HCT116 (cell line): ENCODE data around the gene FDXACB1. TPM values are rescaled to one million over a fixed set of nuclear protein-coding genes. Genes with fewer than 3 reads are reported as not detected.

Experiments
- ATAC-seq: fragments of 200-7000 bp; cut with Tn5 transposase; 2 replicates; pipeline ENCODE4 v1.9.1; 2020; ENCODE audit warnings: mild to moderate bottlenecking, moderate library complexity
- BruUV-seq: library from RNA; stranded (reverse); fragments of 400-500 nt; replicated peaks from 2 replicates; lab custom pipeline; 2021; lab: Mats Ljungman, UMichigan
- CTCF ChIA-PET: fragments of 300-600 bp; sonication (Branson Sonifier 250); formaldehyde crosslinking; loops from one replicate; lab custom pipeline; 2021; ENCODE audit warnings: antibody characterized with exemption; lab: Charles Lee
- POLR2A ChIA-PET: fragments of 300-600, 350-600 bp; sonication (Branson Sonifier 250); formaldehyde crosslinking; loops from one replicate; lab custom pipeline; 2021; ENCODE audit warnings: antibody characterized with exemption; lab: Charles Lee
- RAD21 ChIA-PET, 2 experiments: fragments of 300-600 bp; sonication (Branson Sonifier 250); formaldehyde crosslinking; loops; one replicate each; lab custom pipeline; 2023; ENCODE audit warnings: low total read pairs in 2 of 2; ENCODE audit not compliant: uncharacterized antibody in 2 of 2, unreplicated experiment in 2 of 2, low non-redundant PET in 1 of 2; lab: Charles Lee
- DNase-seq: peaks from one replicate; pipeline ENCODE4 v3.0.0-alpha.2; 2010; ENCODE audit warnings: low read depth, low spot score
- H2AFZ ChIP-seq: fragments of 200-600 bp; shearing (Covaris generic), sonication (generic); 2 replicates; pipeline ENCODE4 v1.6.1; 2017; ENCODE audit warnings: low read depth, mixed run types, mixed read lengths, antibody characterized with exemption, low read length; ENCODE audit not compliant: poor library complexity, severe bottlenecking
- H3K27ac ChIP-seq: 2 replicates; pipeline ENCODE4 v1.5.1; 2012; ENCODE audit warnings: low read depth, low read length
- H3K27me3 ChIP-seq: fragments of 200-600 bp; sonication (generic); 2 replicates; pipeline ENCODE4 v1.6.1; 2016; ENCODE audit warnings: mixed run types, low read length, mixed read lengths; ENCODE audit not compliant: insufficient read depth
- H3K36me3 ChIP-seq, 2 experiments: fragments of 200-500 bp in 1 of 2; fragments of 200-600 bp in 1 of 2; sonication (Bioruptor generic) in 1 of 2; sonication (generic) in 1 of 2; 2 replicates each; pipeline versions ENCODE4 v1.5.1 to v1.6.1; 2014 to 2016; ENCODE audit warnings: low read length in 2 of 2, inconsistent platforms in 1 of 2, mixed read lengths in 1 of 2, mixed run types in 1 of 2; ENCODE audit not compliant: insufficient read depth in 2 of 2, control insufficient read depth in 1 of 2
- H3K4me1 ChIP-seq, 2 experiments: fragments of 200-600 bp in 1 of 2; sonication (generic) in 1 of 2; 2 replicates each; pipeline versions ENCODE4 v1.5.1 to v1.6.1; 2012 to 2017; ENCODE audit warnings: low read length in 2 of 2, inconsistent platforms in 1 of 2, mild to moderate bottlenecking in 1 of 2, mixed read lengths in 1 of 2, mixed run types in 1 of 2, moderate library complexity in 1 of 2; ENCODE audit not compliant: insufficient read depth in 2 of 2, control insufficient read depth in 1 of 2
- H3K4me2 ChIP-seq: fragments of 200-600 bp; sonication (generic); 2 replicates; pipeline ENCODE4 v1.6.1; 2017; ENCODE audit warnings: mixed run types, low read length, mixed read lengths
- H3K4me3 ChIP-seq, 2 experiments: fragments of 200-600 bp in 1 of 2; sonication (generic) in 1 of 2; replicated peaks in 1 of 2; 2 replicates each; pipeline ENCODE4 v1.5.1; 2011 to 2016; ENCODE audit warnings: low read length in 2 of 2, control low read depth in 1 of 2, low read depth in 1 of 2, mild to moderate bottlenecking in 1 of 2, mixed read lengths in 1 of 2, mixed run types in 1 of 2
- H3K79me2 ChIP-seq: fragments of 200-600 bp; sonication (generic); 2 replicates; pipeline ENCODE4 v1.6.1; 2017; ENCODE audit warnings: mild to moderate bottlenecking, mixed run types, low read length, moderate library complexity, mixed read lengths; ENCODE audit not compliant: insufficient read depth
- H3K9ac ChIP-seq: fragments of 200-600 bp; sonication (generic); 2 replicates; pipeline ENCODE4 v1.6.1; 2016; ENCODE audit warnings: low read length, mixed read lengths
- H3K9me2 ChIP-seq: fragments of 200-600 bp; sonication (generic), shearing (Covaris generic); 2 replicates; pipeline ENCODE4 v1.6.1; 2017; ENCODE audit warnings: mixed run types, mild to moderate bottlenecking, moderate library complexity; ENCODE audit not compliant: insufficient read depth
- H3K9me3 ChIP-seq, 2 experiments: fragments of 200-500 bp in 1 of 2; fragments of 200-600 bp in 1 of 2; sonication (Bioruptor generic) in 1 of 2; sonication (generic) in 1 of 2; 2 replicates each; pipeline ENCODE4 v1.6.1; 2014 to 2017; ENCODE audit warnings: low read length in 2 of 2, mixed read lengths in 2 of 2, inconsistent platforms in 1 of 2, low read depth in 1 of 2, mild to moderate bottlenecking in 1 of 2, mixed run types in 1 of 2, moderate library complexity in 1 of 2; ENCODE audit not compliant: control insufficient read depth in 1 of 2, insufficient read depth in 1 of 2
- H4K20me1 ChIP-seq: fragments of 200-600 bp; sonication (generic), shearing (Covaris generic); 2 replicates; pipeline ENCODE4 v1.6.1; 2017; ENCODE audit warnings: mixed run types, mild to moderate bottlenecking, moderate library complexity; ENCODE audit not compliant: insufficient read depth
- ATF3 ChIP-seq: IDR thresholded peaks from 2 replicates; pipeline ENCODE4 v1.6.1; 2012
- CEBPB ChIP-seq: IDR thresholded peaks from 2 replicates; pipeline ENCODE4 v1.6.1; 2012; ENCODE audit warnings: low read depth
- CTCF ChIP-seq, 3 experiments: fragments of 200-600 bp in 1 of 3; sonication (generic) in 1 of 3; IDR thresholded peaks in 2 of 3; conservative IDR thresholded peaks in 1 of 3; 2 replicates each; pipeline ENCODE4 v1.5.1; 2012 to 2017; ENCODE audit warnings: low read depth in 2 of 3, low read length in 2 of 3, antibody characterized with exemption in 1 of 3, borderline replicate concordance in 1 of 3, control low read depth in 1 of 3, mild to moderate bottlenecking in 1 of 3, mixed read lengths in 1 of 3, mixed run types in 1 of 3, moderate library complexity in 1 of 3; ENCODE audit not compliant: insufficient read depth in 1 of 3
- EZH2phosphoT487 ChIP-seq: fragments of 200-600 bp; IDR thresholded peaks from 2 replicates; pipeline ENCODE4 v1.6.1; 2018; ENCODE audit warnings: antibody characterized with exemption, borderline replicate concordance
- JUND ChIP-seq: IDR thresholded peaks from 2 replicates; pipeline ENCODE4 v1.6.1; 2012
- SP1 ChIP-seq: IDR thresholded peaks from 2 replicates; pipeline ENCODE4 v1.6.1; 2012; ENCODE audit warnings: low read depth
- ZBTB33 ChIP-seq: IDR thresholded peaks from 2 replicates; pipeline ENCODE4 v1.6.1; 2011; ENCODE audit warnings: mild to moderate bottlenecking, low read length, moderate library complexity; ENCODE audit not compliant: insufficient replicate concordance; ENCODE audit errors: extremely low read depth
- ZNF274 ChIP-seq: fragments of 200-500 bp; sonication (Bioruptor generic); IDR thresholded peaks from 2 replicates; pipeline ENCODE4 v1.6.1; 2014; ENCODE audit warnings: mild to moderate bottlenecking, low read depth, low read length, inconsistent platforms
- intact Hi-C: fragments of 100-400 bp; cut with micrococcal nuclease; formaldehyde crosslinking; loops from 2 replicates; pipeline ENCODE4 v1.10.0; 2022
- total RNA-seq: library from RNA; stranded (reverse); gene quantifications from one replicate; pipeline ENCODE4 v1.2.1, GENCODE V29; 2021; ENCODE audit not compliant: unreplicated experiment

Gene FDXACB1
- total RNA-seq, 1 experiment from 2014 or later: 3.8 TPM

- ChIA-PET CTCF (no interaction called here), RAD21 (no interaction called here), POLR2A (no interaction called here)
- no peak overlapping the region for H3K9ac ChIP-seq
- no peaks in the 10 kb centered on the region for H3K79me2 ChIP-seq
- no peak overlapping the region for H3K4me3 ChIP-seq
- H2AFZ ChIP-seq: no peak overlapping the region
- intact Hi-C loops: no loop called here
- ATAC-seq (no peak), DNase-seq (no peak)
- H3K9me2 ChIP-seq: no peaks in the 10 kb centered on the region
- no peak overlapping the region for H3K27ac ChIP-seq
- H3K27me3 ChIP-seq: no peaks in the 10 kb centered on the region
- H3K36me3 ChIP-seq: peaks cover 0 to 4% of the 10 kb centered on the region in 2 experiments; a peak in 3 of 4 replicates
- no TSS peak for BruUV-seq
- H3K4me2 ChIP-seq: no peak overlapping the region
- 0 out of 4 replicates have a peak, but pooled peaks cover 0 to 2% of the 10 kb centered on the region in 2 experiments for H3K4me1 ChIP-seq
- H3K9me3 ChIP-seq: no peaks in the 10 kb centered on the region
- no peak for TF ChIP-seq EZH2phosphoT487
- no peak for TF ChIP-seq ZNF274
- no peaks in the 10 kb centered on the region for H4K20me1 ChIP-seq
These were observed 43.3 kb downstream of the FDXACB1 start for GRCh38 chr11:111835665-111836064.

GRCh38 chr11:111834432-111835163, 44.4 kb downstream of the FDXACB1 start:
- Histone ChIP-seq H3K4me1 (no peaks in the 10 kb centered on the region), H3K27me3 (no peaks in the 10 kb centered on the region), H4K20me1 (no peaks in the 10 kb centered on the region), H3K79me2 (no peaks in the 10 kb centered on the region), H3K4me2 (no peak overlapping the region), H3K9me3 (no peaks in the 10 kb centered on the region), H3K9ac (no peak overlapping the region), H3K36me3 (no peaks in the 10 kb centered on the region; a peak in 3 of 4 replicates), H3K4me3 (no peak overlapping the region), H3K9me2 (no peaks in the 10 kb centered on the region), H2AFZ (no peak overlapping the region), H3K27ac (no peak overlapping the region)
- DNase-seq: no peak
- ChIA-PET CTCF (interaction anchor here (0.7 to 2.3 kb wide), 4 partner anchors 8 to 248 kb away, joined by 3 to 5 read pairs (median 4); no protein-coding TSS in a partner anchor), POLR2A (no interaction called here), RAD21 (interaction anchor here in 1 of 2 experiments (0.5 kb wide), 1 partner anchor 60 kb away, joined by 4 read pairs; no protein-coding TSS in a partner anchor)
- ATAC-seq: no peak
- no peak for TF ChIP-seq CEBPB
- no peak for TF ChIP-seq JUND
- no peak for TF ChIP-seq ATF3
- no peak for TF ChIP-seq EZH2phosphoT487
- TF ChIP-seq SP1: no peak
- no peak for TF ChIP-seq CTCF (IDR thresholded peaks at IDR 0.05 in 2 of 3, conservative IDR thresholded peaks at IDR 0.05 in 1 of 3; ENCODE audit: borderline replicate concordance in 1 of 3, insufficient read depth in 1 of 3, low read depth in 2 of 3, low read length in 2 of 3)
- no peak for TF ChIP-seq ZBTB33
- intact Hi-C loops: no loop called here
- no TSS peak for BruUV-seq
